AG04449 (cell line): ENCODE measurements around the gene LGALS1.

Experiments
- CTCF ChIA-PET: fragments of 350-600 bp; formaldehyde crosslinking; extraction: SDS; loops from one replicate; lab custom pipeline; 2021; ENCODE audit warnings: antibody characterized with exemption; lab: Yijun Ruan, JAX
- POLR2A ChIA-PET: fragments of 400-600, 350-600 bp; formaldehyde crosslinking; extraction: SDS; loops from one replicate; lab custom pipeline; 2020; ENCODE audit warnings: antibody characterized with exemption, inconsistent platforms; lab: Yijun Ruan, JAX
- DNase-seq: peaks from one replicate; pipeline ENCODE4 v3.0.0-alpha.2; 2010; ENCODE audit warnings: low read depth, low spot score
- H3K4me3 ChIP-seq: 2 replicates; pipeline ENCODE4 v1.5.1; 2011; ENCODE audit warnings: low read depth, mild to moderate bottlenecking, control low read depth, low read length
- TF ChIP-seq, protein P1 (sequence below): IDR thresholded peaks from one replicate; pipeline ENCODE4 v1.5.1; 2011; ENCODE audit warnings: mild to moderate bottlenecking, moderate library complexity, low read length, control low read depth, inconsistent platforms; ENCODE audit not compliant: insufficient read depth; ENCODE audit errors: missing control alignments

The LGALS1 gene

DNA sequence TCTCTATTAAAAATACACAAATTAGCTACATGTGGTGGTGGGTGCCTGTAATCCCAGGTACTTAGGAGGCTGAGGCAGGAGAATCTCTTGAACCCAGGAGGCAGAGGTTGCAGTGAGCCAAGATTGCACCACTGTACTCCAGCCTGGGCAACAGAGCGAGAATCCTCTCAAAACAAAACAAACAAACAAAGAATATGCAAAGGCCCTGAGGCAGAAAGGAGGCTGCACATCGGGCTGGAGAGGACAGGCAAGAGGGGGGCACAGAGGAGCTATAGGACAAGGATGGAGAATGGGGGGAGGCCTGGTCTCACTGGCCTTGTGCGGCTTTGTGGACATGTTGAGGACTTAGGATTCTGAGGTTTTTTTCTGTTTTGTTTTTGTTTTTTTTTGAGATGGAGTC, 29.8 kb downstream of the LGALS1 start:
- POLR2A ChIA-PET = interaction anchor here (1.7 kb wide), 1 partner anchor 30 kb away, joined by 3 read pairs; the partner anchor contains the start of gene LGALS1
- CTCF ChIA-PET = interaction anchor here (2.1 kb wide), 1 partner anchor 62 kb away, joined by 9 read pairs; no protein-coding TSS in a partner anchor
- TF ChIP-seq, protein P1, sequence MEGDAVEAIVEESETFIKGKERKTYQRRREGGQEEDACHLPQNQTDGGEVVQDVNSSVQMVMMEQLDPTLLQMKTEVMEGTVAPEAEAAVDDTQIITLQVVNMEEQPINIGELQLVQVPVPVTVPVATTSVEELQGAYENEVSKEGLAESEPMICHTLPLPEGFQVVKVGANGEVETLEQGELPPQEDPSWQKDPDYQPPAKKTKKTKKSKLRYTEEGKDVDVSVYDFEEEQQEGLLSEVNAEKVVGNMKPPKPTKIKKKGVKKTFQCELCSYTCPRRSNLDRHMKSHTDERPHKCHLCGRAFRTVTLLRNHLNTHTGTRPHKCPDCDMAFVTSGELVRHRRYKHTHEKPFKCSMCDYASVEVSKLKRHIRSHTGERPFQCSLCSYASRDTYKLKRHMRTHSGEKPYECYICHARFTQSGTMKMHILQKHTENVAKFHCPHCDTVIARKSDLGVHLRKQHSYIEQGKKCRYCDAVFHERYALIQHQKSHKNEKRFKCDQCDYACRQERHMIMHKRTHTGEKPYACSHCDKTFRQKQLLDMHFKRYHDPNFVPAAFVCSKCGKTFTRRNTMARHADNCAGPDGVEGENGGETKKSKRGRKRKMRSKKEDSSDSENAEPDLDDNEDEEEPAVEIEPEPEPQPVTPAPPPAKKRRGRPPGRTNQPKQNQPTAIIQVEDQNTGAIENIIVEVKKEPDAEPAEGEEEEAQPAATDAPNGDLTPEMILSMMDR = no peak
- no peak overlapping the region for H3K4me3 ChIP-seq
- no peak for DNase-seq

DNA sequence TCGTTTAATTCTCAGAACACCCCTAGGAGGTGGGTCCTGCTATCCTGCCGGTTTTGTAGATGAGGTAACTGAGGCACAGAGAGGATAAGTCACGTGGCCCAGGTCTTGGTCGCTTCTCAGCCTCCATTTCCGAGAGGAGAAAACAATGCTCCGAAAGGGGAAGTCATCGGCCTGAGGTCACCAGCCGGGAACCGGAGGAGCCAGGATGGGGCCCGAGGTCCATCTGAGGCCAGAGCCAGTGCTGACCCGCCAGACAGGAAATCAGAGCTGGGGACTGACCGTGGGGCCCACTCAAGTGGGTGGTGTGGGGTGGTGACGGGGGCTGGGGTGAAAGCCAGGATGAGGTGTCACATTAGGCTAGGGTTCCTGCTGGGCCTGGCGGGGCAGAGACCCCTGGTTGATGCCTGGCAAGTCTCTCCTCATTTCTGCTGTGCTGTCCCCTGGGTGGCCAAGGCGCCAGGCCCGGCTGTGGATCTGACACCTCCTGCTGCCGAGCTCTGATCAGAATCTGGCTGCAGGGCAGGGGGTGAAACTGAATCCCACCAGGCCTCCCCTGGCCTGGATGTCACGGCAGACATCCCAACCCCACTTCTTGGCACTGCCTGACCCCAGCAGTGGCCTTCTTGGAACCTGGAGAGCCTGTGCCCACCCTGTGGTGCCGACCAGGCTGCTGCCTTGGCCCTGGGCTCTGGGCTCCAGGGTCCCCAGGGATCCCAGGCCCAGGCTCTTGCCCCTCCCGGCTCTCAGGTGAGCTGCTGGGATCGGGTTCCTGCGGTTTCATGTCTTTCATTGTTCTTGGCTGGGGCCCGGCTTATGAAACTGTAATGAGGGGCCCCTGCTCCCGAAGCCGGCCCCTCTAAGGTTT, 33.4 kb downstream of the LGALS1 start:
- TF ChIP-seq, protein P1 = no peak
- no peak for DNase-seq
- ChIA-PET POLR2A (no interaction called here), CTCF (no interaction called here)
- no peak overlapping the region for H3K4me3 ChIP-seq

DNA sequence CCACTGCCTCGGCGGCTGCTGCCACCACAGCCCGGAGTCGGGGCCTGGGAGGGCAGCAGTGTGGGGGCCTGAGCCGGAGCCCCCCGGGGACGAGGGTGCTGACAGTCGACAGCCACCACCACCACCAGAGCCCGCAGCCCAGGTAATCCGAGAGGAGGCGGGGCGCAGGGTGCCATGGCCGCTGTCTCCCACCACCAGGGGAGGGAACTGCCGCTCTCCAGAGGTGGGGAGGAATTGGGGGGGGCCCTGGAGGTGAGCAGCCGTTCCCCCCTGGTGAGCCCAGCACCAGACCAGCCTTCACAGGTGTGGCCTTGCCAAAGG, 34.0 kb downstream of the LGALS1 start:
- no peak for DNase-seq
- H3K4me3 ChIP-seq = no peak overlapping the region
- POLR2A ChIA-PET = no interaction called here
- CTCF ChIA-PET = no interaction called here
- TF ChIP-seq, protein P1 = no peak

DNA sequence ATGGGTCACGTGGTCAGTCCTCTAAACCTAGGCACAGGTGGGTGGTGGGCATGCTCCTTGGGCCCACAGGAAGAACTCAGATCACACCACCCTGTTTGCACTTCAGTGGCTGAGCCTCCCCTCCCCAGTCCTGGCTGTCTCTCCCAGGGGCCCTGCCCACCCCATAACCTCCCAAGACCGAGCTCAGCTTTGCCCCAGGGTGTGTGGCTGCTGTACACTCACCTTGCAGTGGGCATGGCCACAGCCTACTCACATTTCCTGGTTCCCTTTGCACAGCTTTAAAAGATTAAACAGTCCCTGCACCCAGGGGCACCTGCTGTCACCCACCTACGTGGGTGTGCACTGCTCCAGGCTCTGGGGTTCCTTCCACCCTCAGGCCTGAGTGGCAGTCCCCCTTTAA, 35.2 kb downstream of the LGALS1 start:
- no peak for DNase-seq
- CTCF ChIA-PET = interaction anchor here (1.0 kb wide), 1 partner anchor 15 kb away, joined by 3 read pairs; no protein-coding TSS in a partner anchor
- POLR2A ChIA-PET = interaction anchor here (1.3 kb wide), 1 partner anchor 36 kb away, joined by 3 read pairs; the partner anchor contains the start of gene LGALS1
- TF ChIP-seq, protein P1 = no peak
- no peak overlapping the region for H3K4me3 ChIP-seq

DNA sequence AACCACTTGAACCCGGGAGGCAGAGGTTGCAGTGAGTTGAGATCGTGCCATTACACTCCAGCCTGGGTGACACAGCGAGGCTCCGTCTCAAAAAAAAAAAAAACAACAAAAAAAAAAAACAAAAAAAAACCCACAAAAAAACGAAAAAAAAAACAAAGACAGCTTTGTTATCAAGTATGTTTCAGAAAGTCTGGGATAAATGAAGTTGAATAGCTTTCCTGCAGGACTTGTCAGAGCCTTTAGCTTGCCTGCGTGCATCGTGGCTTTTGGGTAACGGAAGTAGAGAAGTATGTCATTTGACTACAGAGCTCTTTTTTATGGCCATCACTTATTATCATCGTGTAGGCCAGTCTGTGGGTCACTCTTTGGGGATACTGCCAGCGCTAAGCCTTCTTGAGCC, 36.1 kb downstream of the LGALS1 start:
- DNase-seq = no peak
- ChIA-PET POLR2A (interaction anchor here (1.3 kb wide), 1 partner anchor 36 kb away, joined by 3 read pairs; the partner anchor contains the start of gene LGALS1), CTCF (interaction anchor here (0.8 to 1.3 kb wide), 3 partner anchors 14 to 85 kb away, joined by 3 to 5 read pairs (median 3); partner anchors contain the start of gene TRIOBP)
- TF ChIP-seq, protein P1 = no peak
- no peak overlapping the region for H3K4me3 ChIP-seq

DNA sequence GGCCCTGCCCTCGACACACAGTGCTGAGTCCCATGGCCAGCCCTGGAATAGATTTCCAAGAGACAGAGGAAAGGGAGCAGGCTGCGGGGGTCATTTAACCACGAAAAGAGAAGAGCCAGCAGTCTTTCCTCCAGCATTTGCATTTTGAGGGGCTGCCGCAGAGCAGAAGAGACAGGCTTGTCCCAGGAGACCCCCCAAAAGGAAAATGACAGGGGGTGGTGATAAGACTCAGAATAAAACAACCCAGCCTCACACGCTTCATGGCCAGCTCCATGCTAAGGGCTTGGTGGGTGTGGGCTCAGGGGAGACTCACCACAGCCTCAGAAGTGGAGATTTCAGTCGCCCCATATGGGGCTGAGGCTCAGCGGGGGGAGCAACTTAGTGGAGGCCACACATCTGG, 38.3 kb downstream of the LGALS1 start:
- DNase-seq = no peak
- no peak overlapping the region for H3K4me3 ChIP-seq
- ChIA-PET CTCF (interaction anchor here (0.8 kb wide), 1 partner anchor 89 kb away, joined by 3 read pairs; no protein-coding TSS in a partner anchor), POLR2A (no interaction called here)
- TF ChIP-seq, protein P1 = no peak
